SU-DHL-6 (cell line): ENCODE measurements around the gene DCTN3.

Experiments used
- CTCF ChIP-seq: fragments of 200-600 bp; sonication (generic); IDR thresholded peaks from one replicate; pipeline ENCODE4 v1.5.1; 2017; ENCODE audit warnings: antibody characterized with exemption, mild to moderate bottlenecking, low read length, moderate library complexity; ENCODE audit not compliant: insufficient read depth, poor library complexity, severe bottlenecking
- EZH2phosphoT487 ChIP-seq: fragments of 200-600 bp; sonication (generic), shearing (Covaris generic); conservative IDR thresholded peaks from 2 replicates; pipeline ENCODE4 v1.6.1; 2018; ENCODE audit warnings: mild to moderate bottlenecking, antibody characterized with exemption, low read length, moderate library complexity, mixed read lengths

- TF ChIP-seq CTCF (no peak), EZH2phosphoT487 (no peak)
Measured at GRCh38 chr9:34589636-34590380, 30.5 kb downstream of the DCTN3 start, which contains the start of gene CNTFR.
